Osteocyte (in vitro differentiated cells): Measurements from ENCODE around the gene KCNH1. TPM values are rescaled to one million over a fixed set of nuclear protein-coding genes. Genes with fewer than 3 reads are reported as not detected.

Experiments
- DNase-seq: peaks from one replicate; pipeline ENCODE4 v3.0.0; 2021; ENCODE audit warnings: mixed read lengths; ENCODE audit not compliant: unreplicated experiment; ENCODE audit errors: extremely low spot score
- H3K27ac Mint-ChIP-seq: one replicate; pipeline ENCODE4 v1.8.0; 2021; ENCODE audit warnings: mild to moderate bottlenecking, mixed read lengths; ENCODE audit not compliant: unreplicated experiment
- H3K27me3 Mint-ChIP-seq: one replicate; pipeline ENCODE4 v1.8.0; 2021; ENCODE audit warnings: mixed read lengths; ENCODE audit not compliant: unreplicated experiment
- H3K36me3 Mint-ChIP-seq: one replicate; pipeline ENCODE4 v1.8.0; 2021; ENCODE audit warnings: mixed read lengths; ENCODE audit not compliant: unreplicated experiment
- H3K4me1 Mint-ChIP-seq: one replicate; pipeline ENCODE4 v1.8.0; 2021; ENCODE audit warnings: mixed read lengths; ENCODE audit not compliant: unreplicated experiment
- H3K4me3 Mint-ChIP-seq: one replicate; pipeline ENCODE4 v1.8.0; 2021; ENCODE audit warnings: mild to moderate bottlenecking, moderate library complexity, mixed read lengths; ENCODE audit not compliant: unreplicated experiment
- H3K9me3 Mint-ChIP-seq: one replicate; pipeline ENCODE4 v1.8.0; 2021; ENCODE audit warnings: mixed read lengths; ENCODE audit not compliant: unreplicated experiment
- total RNA-seq: library from RNA; stranded (reverse); gene quantifications from 2 replicates; pipeline ENCODE4 v1.2.1, GENCODE V29; 2021
- TF ChIP-seq, protein P1 (sequence below): fragments of 200-600 bp; sonication (generic); IDR thresholded peaks from 2 replicates; pipeline ENCODE4 v1.5.0; 2021; ENCODE audit warnings: antibody characterized with exemption, mild to moderate bottlenecking, moderate library complexity

Gene KCNH1
- total RNA-seq, 1 donor from 2014 or later, result 7.3 TPM

DNA sequence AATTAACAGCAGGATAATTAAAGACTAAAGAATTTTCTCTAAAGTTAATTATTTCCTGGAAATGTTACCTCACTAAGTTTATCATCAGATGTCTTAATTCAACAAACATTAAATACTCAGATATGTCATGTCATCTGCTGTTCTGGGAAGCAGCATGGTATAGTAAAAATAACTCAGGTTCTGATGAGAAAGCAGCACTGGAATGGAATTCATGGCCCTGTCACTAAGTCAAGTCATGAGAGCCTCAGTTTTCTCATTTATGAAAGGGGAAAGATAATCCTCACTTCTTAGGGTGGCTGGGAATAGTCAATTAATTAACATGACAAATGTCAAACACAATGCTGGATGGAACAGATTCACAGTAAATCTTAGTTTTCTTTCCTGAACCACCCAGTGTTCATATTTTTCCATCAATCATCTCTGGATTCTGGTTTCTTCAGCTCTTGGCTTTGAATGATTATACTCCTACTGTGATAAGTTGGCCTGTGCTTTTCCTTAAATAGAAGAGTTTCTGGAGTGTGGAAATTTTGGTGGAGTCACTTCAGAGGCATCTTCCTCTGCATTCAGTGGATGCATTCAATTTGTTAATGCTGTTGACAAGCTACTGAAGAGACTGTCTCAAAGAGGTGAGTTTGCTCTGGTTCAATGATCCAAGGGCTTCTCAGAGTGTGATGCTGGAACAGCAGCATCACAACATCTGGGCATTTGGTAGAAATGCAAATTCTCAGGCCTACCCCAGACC, 319.4 kb downstream of the KCNH1 start:
- no peaks in the 10 kb centered on the region for H3K4me1 Mint-ChIP-seq
- no peak overlapping the region for H3K4me3 Mint-ChIP-seq
- no peak overlapping the region for H3K27ac Mint-ChIP-seq
- TF ChIP-seq, protein P1, sequence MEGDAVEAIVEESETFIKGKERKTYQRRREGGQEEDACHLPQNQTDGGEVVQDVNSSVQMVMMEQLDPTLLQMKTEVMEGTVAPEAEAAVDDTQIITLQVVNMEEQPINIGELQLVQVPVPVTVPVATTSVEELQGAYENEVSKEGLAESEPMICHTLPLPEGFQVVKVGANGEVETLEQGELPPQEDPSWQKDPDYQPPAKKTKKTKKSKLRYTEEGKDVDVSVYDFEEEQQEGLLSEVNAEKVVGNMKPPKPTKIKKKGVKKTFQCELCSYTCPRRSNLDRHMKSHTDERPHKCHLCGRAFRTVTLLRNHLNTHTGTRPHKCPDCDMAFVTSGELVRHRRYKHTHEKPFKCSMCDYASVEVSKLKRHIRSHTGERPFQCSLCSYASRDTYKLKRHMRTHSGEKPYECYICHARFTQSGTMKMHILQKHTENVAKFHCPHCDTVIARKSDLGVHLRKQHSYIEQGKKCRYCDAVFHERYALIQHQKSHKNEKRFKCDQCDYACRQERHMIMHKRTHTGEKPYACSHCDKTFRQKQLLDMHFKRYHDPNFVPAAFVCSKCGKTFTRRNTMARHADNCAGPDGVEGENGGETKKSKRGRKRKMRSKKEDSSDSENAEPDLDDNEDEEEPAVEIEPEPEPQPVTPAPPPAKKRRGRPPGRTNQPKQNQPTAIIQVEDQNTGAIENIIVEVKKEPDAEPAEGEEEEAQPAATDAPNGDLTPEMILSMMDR, result no peak
- no peaks in the 10 kb centered on the region for H3K36me3 Mint-ChIP-seq
- no peaks in the 10 kb centered on the region for H3K27me3 Mint-ChIP-seq
- peaks cover 5% of the 10 kb centered on the region for H3K9me3 Mint-ChIP-seq
- no peak for DNase-seq

DNA sequence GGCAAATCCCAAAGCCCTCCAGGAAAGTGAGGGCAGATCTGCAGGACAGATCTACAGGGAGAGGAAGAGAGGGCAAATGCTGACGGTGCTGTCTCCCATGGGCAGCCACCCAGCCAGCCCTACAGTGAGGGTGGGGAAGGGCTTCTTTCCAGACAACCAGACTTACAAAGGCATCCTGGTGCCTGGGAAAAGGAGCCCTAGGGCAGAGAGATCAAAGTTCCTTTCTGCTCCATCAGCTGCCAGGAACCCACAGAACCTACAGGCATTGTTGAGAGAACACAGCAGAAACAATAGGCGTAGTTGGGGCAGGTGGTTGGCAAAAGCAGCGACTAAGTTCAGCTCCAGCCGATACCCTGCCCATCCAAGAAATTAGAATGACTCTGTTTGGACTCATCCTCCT, 332.4 kb downstream of the KCNH1 start:
- Mint-ChIP-seq H3K27ac (no peak overlapping the region), H3K9me3 (no peaks in the 10 kb centered on the region), H3K4me1 (peaks cover 8% of the 10 kb centered on the region), H3K36me3 (peaks cover 4% of the 10 kb centered on the region), H3K4me3 (no peak overlapping the region), H3K27me3 (no peaks in the 10 kb centered on the region)
- TF ChIP-seq, protein P1, result no peak
- DNase-seq, result no peak

DNA sequence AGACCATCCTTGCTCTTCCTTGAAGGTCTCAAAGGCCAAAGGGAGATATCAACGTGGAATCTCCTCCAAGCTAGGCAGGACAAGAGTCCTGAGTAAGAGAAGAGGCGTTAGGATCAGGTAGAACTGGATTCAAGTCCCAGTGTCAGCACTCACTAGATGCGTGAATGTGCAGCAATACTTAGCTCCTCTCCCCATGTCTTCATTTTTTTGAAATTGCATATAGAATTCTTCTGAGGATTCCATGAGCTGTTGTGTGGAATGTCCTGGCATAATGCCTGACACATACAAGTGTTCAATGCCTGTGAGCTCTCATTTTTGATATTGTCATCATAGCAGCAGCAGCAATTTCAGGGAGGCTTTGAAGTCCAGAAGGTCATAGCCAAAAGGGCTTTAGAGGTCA, 333.2 kb downstream of the KCNH1 start:
- Mint-ChIP-seq H3K27ac (no peak overlapping the region), H3K4me3 (no peak overlapping the region), H3K36me3 (peaks cover 6% of the 10 kb centered on the region), H3K9me3 (no peaks in the 10 kb centered on the region), H3K4me1 (peaks cover 8% of the 10 kb centered on the region), H3K27me3 (no peaks in the 10 kb centered on the region)
- no peak for DNase-seq
- TF ChIP-seq, protein P1, result no peak

DNA sequence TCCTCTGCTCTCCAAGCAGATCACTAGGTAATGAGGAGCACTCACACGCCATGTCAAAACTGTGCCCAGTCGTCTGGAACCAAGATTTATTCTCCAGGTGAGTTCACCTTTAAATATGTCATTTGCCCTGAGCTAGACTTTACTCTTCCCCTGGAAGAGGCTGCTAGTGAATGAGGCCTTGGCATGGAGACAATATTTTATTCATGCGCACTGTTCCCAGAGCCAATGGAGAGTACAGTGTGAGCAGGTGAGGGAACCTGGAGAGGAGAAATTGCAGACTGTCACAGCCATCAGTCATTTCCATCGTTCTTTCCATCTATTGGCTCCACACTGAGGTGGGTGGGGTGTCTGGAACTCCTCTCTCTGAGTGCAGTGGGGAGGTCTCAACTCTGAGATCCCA, 333.6 kb downstream of the KCNH1 start:
- Mint-ChIP-seq H3K4me1 (peaks cover 8% of the 10 kb centered on the region), H3K36me3 (peaks cover 6% of the 10 kb centered on the region), H3K27ac (no peak overlapping the region), H3K9me3 (no peaks in the 10 kb centered on the region), H3K4me3 (no peak overlapping the region), H3K27me3 (no peaks in the 10 kb centered on the region)
- DNase-seq, result no peak
- TF ChIP-seq, protein P1, result no peak

DNA sequence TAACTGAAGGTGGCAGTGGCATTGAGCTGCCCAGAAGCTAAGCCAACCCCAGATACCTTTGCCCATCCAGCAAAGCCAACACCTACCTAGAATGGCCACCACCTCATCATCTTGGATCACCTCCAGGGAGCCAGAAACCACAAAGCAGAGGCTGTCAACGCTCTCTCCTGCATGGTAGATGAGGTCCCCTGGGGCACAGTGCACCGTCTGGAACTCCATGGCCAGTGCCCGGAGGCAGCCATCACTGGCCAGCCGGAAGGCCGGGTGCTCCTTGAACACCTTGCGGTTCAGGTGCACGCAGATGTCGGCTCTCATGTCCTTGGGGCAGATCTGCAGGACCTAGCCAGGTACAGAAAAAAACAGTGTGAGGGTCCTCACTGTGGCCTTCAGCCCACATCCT, 336.5 kb downstream of the KCNH1 start:
- H3K27me3 Mint-ChIP-seq, result no peaks in the 10 kb centered on the region

More for the DNA sequence above, 336.5 kb downstream of the KCNH1 start:
- Mint-ChIP-seq H3K36me3 (peaks cover 6% of the 10 kb centered on the region), H3K4me3 (no peak overlapping the region), H3K9me3 (no peaks in the 10 kb centered on the region), H3K27ac (no peak overlapping the region), H3K4me1 (peaks cover 11% of the 10 kb centered on the region)
- TF ChIP-seq, protein P1, result no peak
- no peak for DNase-seq
